Stomach (tissue), 4 donors: Measurements from ENCODE around the gene MS4A2.

Experiments used
- CTCF ChIP-seq, 7 experiments: fragments of 450-650 bp in 4 of 7; fragments of 200-600 bp in 3 of 7; sonication (generic) in 3 of 7; IDR thresholded peaks; one replicate each; pipeline ENCODE4 v1.5.1; 2016 to 2019; ENCODE audit warnings: antibody characterized with exemption in 7 of 7, control low read depth in 2 of 7, mild to moderate bottlenecking in 1 of 7
- EP300 ChIP-seq: sonication (generic); formaldehyde crosslinking; IDR thresholded peaks from one replicate; pipeline ENCODE4 v1.6.1; 2017; ENCODE audit warnings: antibody characterized with exemption
- POLR2A ChIP-seq, 4 donors: fragments of 450-650 bp; IDR thresholded peaks; one replicate each; pipeline ENCODE4 v1.6.1; 2016; ENCODE audit warnings: antibody characterized with exemption in 4 of 4, control low read depth in 2 of 4, mild to moderate bottlenecking in 1 of 4, moderate library complexity in 1 of 4
- POLR2AphosphoS5 ChIP-seq, 3 donors: sonication (generic); formaldehyde crosslinking; IDR thresholded peaks; one replicate each; pipeline ENCODE4 v1.6.1; 2016; ENCODE audit warnings: antibody characterized with exemption in 3 of 3

GRCh38 chr11:60077216-60077817, 11.1 kb upstream of the MS4A2 start:
- TF ChIP-seq CTCF (IDR thresholded peaks at IDR 0.05) (no peak), POLR2AphosphoS5 (IDR thresholded peaks at IDR 0.05) (no peak), POLR2A (IDR thresholded peaks at IDR 0.05) (no peak), EP300 (no peak)
